H1 (cell line): ENCODE results near the gene SMAP2.

Experiments
- CHD2 ChIP-seq: IDR thresholded peaks from 2 replicates; pipeline ENCODE4 v1.6.1; 2012; ENCODE audit warnings: low read length, improper control_type of control experiment
- POLR2A ChIP-seq, 2 experiments: IDR thresholded peaks; 1 replicate in 1 of 2; 2 replicates in 1 of 2; pipeline ENCODE4 v1.6.1; 2011; ENCODE audit warnings: low read depth in 2 of 2, low read length in 2 of 2, mild to moderate bottlenecking in 2 of 2; ENCODE audit errors: control extremely low read depth in 1 of 2
- RFX5 ChIP-seq: IDR thresholded peaks from 2 replicates; pipeline ENCODE4 v1.6.1; 2011; ENCODE audit warnings: low read depth, low read length, improper control_type of control experiment, borderline replicate concordance
- SIX5 ChIP-seq: IDR thresholded peaks from 2 replicates; pipeline ENCODE4 v1.6.1; 2011; ENCODE audit warnings: mild to moderate bottlenecking, low read depth, low read length
- TAF1 ChIP-seq: IDR thresholded peaks from 2 replicates; pipeline ENCODE4 v1.6.1; 2011; ENCODE audit warnings: mild to moderate bottlenecking, low read depth, low read length
- TCF12 ChIP-seq: IDR thresholded peaks from 2 replicates; pipeline ENCODE4 v1.6.1; 2011; ENCODE audit warnings: low read depth, mild to moderate bottlenecking, low read length
- TF ChIP-seq, protein P1 (sequence below), 3 experiments: IDR thresholded peaks; 1 replicate in 2 of 3; 2 replicates in 1 of 3; pipeline versions ENCODE4 v1.5.1 to v1.6.1; 2011; ENCODE audit warnings: low read length in 3 of 3, mild to moderate bottlenecking in 3 of 3, inconsistent platforms in 2 of 3, low read depth in 1 of 3, moderate library complexity in 1 of 3; ENCODE audit not compliant: insufficient read depth in 1 of 3; ENCODE audit errors: control extremely low read depth in 1 of 3
- TF ChIP-seq, protein P2 (sequence below): IDR thresholded peaks from 2 replicates; pipeline ENCODE4 v1.6.1; 2012; ENCODE audit warnings: inconsistent platforms

DNA sequence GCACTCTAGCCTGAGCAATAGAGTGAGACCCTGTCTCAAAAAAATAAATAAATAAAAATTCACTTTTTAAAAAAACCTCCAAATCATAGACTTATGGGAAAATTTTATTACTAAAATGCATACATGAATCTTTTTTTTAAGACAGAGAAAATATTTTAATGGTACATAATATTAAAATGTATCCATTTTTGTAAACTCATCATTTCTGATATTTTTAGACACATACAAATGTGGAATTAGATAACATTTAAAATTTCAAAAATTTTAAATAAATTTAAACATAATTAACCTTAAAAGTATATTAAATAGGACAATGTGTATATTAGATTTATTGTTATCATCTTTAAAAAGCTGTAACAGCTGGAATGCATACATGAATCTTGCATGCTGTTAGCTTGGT lies 33.9 kb downstream of the SMAP2 start:
- TF ChIP-seq TCF12 (no peak), TAF1 (no peak), POLR2A (IDR thresholded peaks at IDR 0.05; ENCODE audit: control extremely low read depth in 1 of 2, low read depth in 2 of 2, low read length in 2 of 2) (no peak), CHD2 (no peak), SIX5 (no peak), RFX5 (no peak)
- TF ChIP-seq, protein P1, sequence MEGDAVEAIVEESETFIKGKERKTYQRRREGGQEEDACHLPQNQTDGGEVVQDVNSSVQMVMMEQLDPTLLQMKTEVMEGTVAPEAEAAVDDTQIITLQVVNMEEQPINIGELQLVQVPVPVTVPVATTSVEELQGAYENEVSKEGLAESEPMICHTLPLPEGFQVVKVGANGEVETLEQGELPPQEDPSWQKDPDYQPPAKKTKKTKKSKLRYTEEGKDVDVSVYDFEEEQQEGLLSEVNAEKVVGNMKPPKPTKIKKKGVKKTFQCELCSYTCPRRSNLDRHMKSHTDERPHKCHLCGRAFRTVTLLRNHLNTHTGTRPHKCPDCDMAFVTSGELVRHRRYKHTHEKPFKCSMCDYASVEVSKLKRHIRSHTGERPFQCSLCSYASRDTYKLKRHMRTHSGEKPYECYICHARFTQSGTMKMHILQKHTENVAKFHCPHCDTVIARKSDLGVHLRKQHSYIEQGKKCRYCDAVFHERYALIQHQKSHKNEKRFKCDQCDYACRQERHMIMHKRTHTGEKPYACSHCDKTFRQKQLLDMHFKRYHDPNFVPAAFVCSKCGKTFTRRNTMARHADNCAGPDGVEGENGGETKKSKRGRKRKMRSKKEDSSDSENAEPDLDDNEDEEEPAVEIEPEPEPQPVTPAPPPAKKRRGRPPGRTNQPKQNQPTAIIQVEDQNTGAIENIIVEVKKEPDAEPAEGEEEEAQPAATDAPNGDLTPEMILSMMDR (IDR thresholded peaks at IDR 0.05; ENCODE audit: control extremely low read depth in 1 of 3, insufficient read depth in 1 of 3, low read depth in 1 of 3, low read length in 3 of 3), result no peak
- TF ChIP-seq, protein P2, sequence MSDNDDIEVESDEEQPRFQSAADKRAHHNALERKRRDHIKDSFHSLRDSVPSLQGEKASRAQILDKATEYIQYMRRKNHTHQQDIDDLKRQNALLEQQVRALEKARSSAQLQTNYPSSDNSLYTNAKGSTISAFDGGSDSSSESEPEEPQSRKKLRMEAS, result no peak
